Amniotic stem cell (primary cell): ENCODE results near the gene NUP107.

ENCODE experiments used
- DNase-seq: peaks from one replicate; lab custom pipeline; 2025; lab: John Stamatoyannopoulos, UW

NUP107 gene

GRCh38 chr12:68773582-68773981, 86.8 kb downstream of the NUP107 start:
- no peak for DNase-seq

DNA sequence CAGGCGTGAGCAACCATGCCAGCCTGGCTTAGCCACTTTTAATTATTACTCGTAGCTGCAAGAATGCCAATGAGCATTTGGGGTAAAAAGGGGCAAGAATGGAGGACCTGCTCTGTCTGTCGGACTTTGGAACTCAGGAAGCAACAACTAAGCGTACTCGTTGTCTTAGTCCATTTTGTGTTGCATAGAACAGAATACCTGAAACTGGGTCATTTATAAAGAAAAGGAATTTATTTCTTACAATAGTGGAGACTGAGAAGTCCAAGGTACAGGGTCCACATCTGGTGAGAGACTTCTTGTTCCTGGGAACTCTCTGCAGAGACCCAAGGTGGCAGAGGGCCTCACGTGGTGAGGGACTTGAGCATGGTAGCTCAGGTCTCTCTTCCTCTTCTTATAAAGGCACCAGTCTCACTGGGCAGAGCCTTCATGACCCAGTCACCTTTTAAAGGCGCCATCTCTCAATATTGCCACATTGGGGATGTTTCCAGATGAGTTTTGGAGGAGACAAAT, 88.4 kb downstream of the NUP107 start:
- no peak for DNase-seq

DNA sequence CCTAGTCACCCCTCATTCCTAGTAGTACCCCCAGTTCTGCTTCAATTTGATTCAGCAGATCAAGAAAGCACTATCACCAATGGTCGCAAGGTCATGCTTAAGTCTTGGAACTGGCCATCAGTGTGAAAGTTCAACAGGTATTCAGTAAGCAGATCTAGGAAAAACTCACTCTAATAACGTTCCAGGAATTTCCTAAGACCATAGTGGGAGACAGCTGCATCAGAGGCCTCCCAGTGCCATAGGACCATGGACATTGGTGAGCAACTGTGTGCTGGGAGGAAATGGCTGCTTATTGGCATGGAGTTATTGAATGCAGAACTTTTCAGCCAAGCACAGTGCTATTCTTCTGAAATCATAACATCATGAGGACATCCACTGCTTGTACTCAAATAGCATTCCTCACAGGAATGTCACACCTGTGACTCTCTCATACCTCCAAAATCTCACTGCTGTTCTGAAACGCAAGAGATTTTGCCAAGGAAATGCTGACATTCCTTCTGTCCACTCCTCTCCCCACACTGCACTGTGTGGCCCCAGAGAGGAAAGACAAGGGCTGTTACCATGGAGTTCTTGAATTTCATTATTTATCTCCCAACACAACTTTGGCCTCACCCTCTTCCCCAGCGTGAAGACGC, 90.3 kb downstream of the NUP107 start:
- DNase-seq: no peak

- no peak for DNase-seq
Measured at GRCh38 chr12:68779280-68779679, 92.5 kb downstream of the NUP107 start.

GRCh38 chr12:68780731-68781130, 94.0 kb downstream of the NUP107 start:
- no peak for DNase-seq

- no peak for DNase-seq
Measured at GRCh38 chr12:68781728-68782127, 95.0 kb downstream of the NUP107 start.

DNA sequence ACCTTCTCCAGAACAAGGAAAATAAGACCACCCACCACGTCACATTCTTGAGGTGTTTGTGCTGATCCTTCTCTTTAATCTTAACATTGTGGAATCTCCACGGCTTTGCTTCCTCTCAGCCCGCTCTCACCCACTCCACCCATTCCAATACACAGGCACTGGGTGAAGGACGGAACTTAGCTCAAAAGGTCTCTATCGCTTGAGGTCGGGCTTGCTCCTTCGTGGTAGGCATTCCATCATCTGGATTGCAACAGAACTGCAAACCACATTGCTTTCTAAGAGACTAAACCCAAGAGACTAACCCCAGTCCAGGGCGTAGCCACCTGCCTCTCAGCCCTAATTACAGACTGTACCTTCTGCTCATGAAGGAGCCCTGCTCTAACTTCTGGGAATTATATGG, 97.2 kb downstream of the NUP107 start:
- no peak for DNase-seq

DNA sequence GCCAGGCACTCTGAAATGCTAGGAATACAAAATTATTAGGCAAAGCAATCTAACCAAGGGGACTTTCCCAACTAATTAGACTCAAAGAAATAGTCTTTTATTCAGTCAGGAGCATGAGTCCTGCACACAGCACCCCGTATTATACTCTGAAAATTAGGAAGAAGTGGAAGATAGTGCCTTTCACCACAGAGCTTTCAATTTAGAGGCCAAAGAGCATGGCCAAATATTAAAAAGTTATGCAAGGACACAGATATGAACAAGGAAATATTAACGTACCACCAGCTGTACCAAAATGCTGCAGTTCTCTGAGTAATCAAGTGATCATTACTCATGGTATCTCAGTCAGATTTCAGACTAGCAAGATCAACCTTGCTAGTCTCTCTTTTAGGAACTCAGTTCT, 98.6 kb downstream of the NUP107 start:
- DNase-seq: no peak

DNA sequence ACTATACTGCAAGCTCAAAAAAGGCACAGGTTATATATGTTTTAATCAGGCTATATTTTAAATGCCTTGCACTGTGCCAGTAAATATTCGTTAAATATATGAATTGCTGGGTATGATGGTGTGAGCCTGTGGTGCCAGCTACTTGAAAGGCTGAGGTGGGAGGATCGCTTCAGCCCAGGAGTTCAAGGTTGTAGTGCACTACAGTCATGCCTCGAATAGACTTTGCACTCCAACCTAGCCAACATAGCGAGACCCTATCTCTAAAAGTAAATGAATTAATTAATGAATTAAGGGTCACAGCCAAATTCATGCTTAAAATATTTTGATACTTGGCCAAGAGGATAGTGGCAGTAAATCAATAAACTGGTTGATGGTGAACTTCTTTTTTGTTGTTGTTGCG, 99.0 kb downstream of the NUP107 start:
- no peak for DNase-seq

GRCh38 chr12:68786929-68787328, 100.2 kb downstream of the NUP107 start:
- DNase-seq: no peak

DNA sequence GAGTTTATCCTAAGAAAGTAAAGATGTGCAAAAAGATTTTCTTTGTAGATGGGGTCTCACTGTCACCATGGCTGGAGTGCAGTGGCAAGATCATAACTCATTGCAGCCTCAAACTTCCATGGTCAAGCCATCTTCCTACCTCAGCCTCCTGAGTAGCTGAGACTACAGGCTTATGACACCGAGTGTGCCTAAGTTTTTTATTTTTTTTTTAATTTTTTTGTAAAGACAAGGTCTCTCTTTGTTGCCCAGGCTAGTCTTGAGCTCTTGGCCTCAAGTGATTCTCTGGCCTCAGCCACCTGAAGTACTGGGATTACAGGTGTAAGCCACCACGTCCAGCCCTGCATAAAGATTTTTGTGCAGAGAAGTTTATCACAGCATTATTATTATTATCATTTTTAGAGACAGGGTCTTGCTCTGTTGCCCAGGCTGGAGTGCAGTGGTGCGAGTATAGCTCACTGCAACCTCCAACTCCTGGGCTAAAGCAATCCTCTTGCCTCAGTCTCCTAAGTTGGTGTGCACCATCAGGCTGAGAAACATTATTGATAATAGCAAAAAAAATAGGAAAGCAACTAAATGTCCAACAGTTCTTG, 101.9 kb downstream of the NUP107 start:
- no peak for DNase-seq

- DNase-seq: no peak
Measured at GRCh38 chr12:68789144-68789878, 102.5 kb downstream of the NUP107 start.

DNA sequence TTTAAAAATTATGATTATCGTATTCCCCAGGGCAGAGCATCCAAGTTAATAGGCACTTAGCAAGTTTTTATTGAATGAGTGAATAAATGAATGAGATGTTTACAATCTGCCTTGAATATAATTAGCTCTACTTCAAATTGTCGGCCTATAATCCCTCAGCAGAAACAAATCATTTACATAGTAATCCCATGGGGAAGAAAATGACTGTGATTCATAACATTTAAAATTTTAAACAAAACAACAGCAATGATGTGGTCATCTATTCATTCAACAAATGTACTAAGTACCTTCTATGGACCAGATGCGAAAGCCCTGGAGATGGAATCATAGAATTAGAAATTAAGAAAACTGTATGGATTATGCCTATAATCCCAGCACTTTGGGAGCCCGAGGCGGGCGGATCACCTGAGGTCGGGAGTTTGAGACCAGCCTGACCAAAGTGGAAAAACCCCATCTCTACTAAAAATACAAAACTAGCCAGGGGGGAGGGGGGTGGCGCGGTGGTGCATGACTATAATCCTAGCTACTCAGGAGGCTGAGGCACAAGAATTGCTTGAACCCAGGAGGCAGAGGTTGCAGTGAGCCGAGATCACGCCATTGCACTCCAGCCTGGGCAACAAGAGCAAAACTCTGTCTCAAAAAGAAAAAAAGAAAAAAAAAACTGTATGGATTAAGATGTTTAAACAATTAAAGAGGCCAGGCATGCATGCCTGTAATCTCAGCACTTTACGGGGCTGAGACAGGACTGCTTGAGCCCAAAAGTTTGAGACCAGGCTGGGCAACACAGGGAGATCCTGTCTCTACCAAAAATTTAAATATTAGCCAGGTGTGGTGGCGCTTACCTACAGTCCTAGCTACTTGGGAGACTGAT, 103.5 kb downstream of the NUP107 start:
- DNase-seq: no peak

GRCh38 chr12:68790952-68791234, 104.1 kb downstream of the NUP107 start:
- no peak for DNase-seq

GRCh38 chr12:68791897-68792481, 105.2 kb downstream of the NUP107 start:
- DNase-seq: no peak

GRCh38 chr12:68792952-68793351, 106.2 kb downstream of the NUP107 start:
- no peak for DNase-seq

DNA sequence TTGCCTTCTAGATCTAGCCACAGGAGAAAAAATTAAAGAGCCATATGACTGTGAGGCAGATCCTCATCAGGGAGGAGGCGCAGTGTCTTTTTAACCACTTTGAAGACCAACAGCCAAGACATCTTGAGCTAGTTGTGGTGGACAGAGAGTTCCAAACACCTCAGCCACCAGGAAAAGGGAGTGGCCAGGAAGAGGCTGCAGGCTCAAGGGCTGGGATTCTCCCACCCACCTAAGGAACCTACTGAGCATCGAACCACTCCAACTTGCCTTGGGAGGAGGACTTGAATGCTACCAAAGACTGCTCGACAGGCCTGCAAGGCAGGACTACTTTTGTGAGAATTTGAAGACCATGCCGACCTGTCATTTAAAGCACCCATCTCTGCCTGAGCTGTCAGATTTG, 106.7 kb downstream of the NUP107 start:
- DNase-seq: no peak

DNA sequence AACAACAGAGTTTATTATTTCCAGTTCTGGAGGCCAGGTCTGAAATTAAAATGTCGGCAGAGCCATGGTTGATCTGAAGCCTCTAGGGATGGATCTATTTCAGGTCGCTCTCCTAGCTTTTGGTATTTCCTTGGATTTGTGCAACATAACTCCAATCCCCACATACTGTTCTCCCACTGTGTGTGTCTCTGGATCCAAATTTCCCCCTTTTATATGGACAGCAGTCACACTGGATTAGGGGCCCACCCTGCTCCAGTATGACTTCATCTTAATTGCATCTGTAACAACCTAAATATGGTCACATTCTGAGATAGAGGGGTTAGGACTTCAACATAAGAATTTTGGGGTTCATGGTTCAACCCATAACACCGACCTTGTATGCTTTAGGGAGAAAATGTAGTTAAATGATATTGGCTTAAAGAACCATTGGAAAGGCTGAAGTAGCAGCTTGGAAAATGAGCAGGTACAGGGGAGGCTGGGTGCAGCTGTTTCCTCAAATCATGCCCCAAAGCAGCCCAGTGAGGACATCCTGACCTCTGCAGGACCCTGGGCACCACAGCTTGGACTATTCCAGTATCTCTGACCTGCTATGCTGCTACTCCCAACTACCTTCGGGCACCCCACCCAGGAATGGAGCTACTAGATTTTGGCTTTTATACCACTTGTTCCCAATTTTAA, 107.3 kb downstream of the NUP107 start:
- no peak for DNase-seq

DNA sequence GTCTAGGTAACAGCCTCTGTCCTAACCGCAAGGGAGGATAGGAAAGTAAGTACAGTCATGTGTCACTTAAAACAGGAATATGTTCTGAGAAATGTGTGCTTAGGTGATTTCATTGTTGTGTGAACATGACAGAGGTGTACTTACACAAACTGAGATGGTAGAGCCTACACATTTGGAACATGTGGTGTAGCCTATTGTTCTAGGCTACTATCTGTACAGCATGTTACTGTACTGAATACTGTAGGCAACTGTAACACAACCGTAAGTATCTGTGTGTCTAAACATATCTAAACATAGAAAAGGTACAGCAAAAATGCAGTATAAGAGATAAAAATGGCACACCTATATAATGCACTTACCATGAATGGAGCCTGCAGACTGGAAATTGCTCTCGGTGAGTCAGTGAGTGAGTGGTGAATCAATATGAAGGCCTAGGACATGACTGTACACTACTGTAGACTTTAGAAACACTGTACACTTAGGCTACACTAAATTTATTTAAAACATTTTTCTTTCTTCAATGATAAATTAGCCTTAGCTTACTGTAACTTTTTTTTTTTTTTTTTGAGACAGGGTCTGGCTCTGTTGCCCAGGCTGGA, 108.0 kb downstream of the NUP107 start:
- no peak for DNase-seq
